ENCODE data around the gene TBX6. TPM values are rescaled to one million over a fixed set of nuclear protein-coding genes. Genes with fewer than 3 reads are reported as not detected.

Gene TBX6
- total and polyA plus RNA-seq, 10 of the 15 experiments (the other 5 are each of a cell fraction or from before 2014, with no cell fraction given) = 0.08 to 0.90 (median 0.31) TPM; not detected in 2

- intact Hi-C loops (cut with micrococcal nuclease; ENCODE audit: unreplicated experiment) (no loop called here), in situ Hi-C loops (cut with MboI) (no loop called here)
- Histone ChIP-seq H2AFZ (ENCODE audit: control insufficient read depth, low read depth, low read length) (no peak overlapping the region), H3K4me3 (no peak overlapping the region), H3K27me3 (replicated peaks in 1 of 2; ENCODE audit: control insufficient read depth in 2 of 2, insufficient read depth in 2 of 2, low read length in 1 of 2) (no peaks in the 10 kb centered on the region), H3K4me1 (ENCODE audit: control insufficient read depth, insufficient read depth, low read length) (peaks cover 3% of the 10 kb centered on the region; the same call in 1 of the 2 replicates), H3K79me2 (ENCODE audit: control insufficient read depth, insufficient read depth, low read length) (no peaks in the 10 kb centered on the region), H3K9me3 (replicated peaks; ENCODE audit: control insufficient read depth, insufficient read depth, low read length) (no peaks in the 10 kb centered on the region), H3K4me2 (ENCODE audit: control insufficient read depth, insufficient read depth) (no peak overlapping the region), H3K27ac (ENCODE audit: control insufficient read depth, insufficient read depth) (no peak overlapping the region), H3K9ac (ENCODE audit: control insufficient read depth, insufficient read depth, low read length) (no peak overlapping the region), H3K36me3 (ENCODE audit: control insufficient read depth in 2 of 2, insufficient read depth in 2 of 2, low read length in 1 of 2) (no peaks in the 10 kb centered on the region), H4K20me1 (ENCODE audit: control insufficient read depth, insufficient read depth) (no peaks in the 10 kb centered on the region)
- ATAC-seq (no peak), DNase-seq (ENCODE audit: low read depth, low spot score) (no peak), FAIRE-seq (no peak)
- RAD21 ChIA-PET (ENCODE audit: unreplicated experiment) = interaction anchor here (1.3 to 2.0 kb wide), 4 partner anchors 11 to 37 kb away, joined by 8 to 12 read pairs (median 8); partner anchors contain the start of genes ALDOA and TBX6
- POLR2A ChIA-PET = interaction anchor here (0.6 to 2.1 kb wide), 4 partner anchors 9 to 94 kb away, joined by 5 to 9 read pairs (median 6); partner anchors contain the start of genes ALDOA and TBX6
- CTCF ChIA-PET = interaction anchor here (0.6 to 4.8 kb wide), 14 partner anchors 11 to 177 kb away, joined by 3 to 51 read pairs (median 4); partner anchors contain the start of genes ALDOA, CORO1A, KCTD13 and SEZ6L2
- SMC1A ChIA-PET (ENCODE audit: uncharacterized antibody, unreplicated experiment) = interaction anchor here (1.4 kb wide), 1 partner anchor 11 kb away, joined by 4 read pairs; the partner anchor contains the start of gene ALDOA
- WGBS (ENCODE audit: insufficient coverage, insufficient replicate concordance, low lambda C conversion rate, missing lambda C conversion rate) = 56% methylated on average over 8 of the region's 8 CpGs
- no TSS peak for BruUV-seq (replicated peaks)
- TF ChIP-seq ATF7 (IDR thresholded peaks at IDR 0.05; ENCODE audit: low read depth) (no peak), TAF1 (IDR thresholded peaks at IDR 0.05; ENCODE audit: borderline replicate concordance, low read depth, low read length) (no peak), ZNF592 (IDR thresholded peaks at IDR 0.05) (no peak)
Observed at GRCh38 chr16:30054451-30054850, 37.3 kb downstream of the TBX6 start.

Measured in GM12878 (cell line).